Naive thymus-derived CD8-positive, alpha-beta T cell (primary cell): Measurements from ENCODE around the gene UCK2. TPM values are rescaled to one million over a fixed set of nuclear protein-coding genes. Genes with fewer than 3 reads are reported as not detected.
A peak's percentile ranks its signal among the peaks of the same experiment; 100 is the strongest.

Experiments used
- ATAC-seq, 2 donors: fragments of 150-1000 bp; cut with Tn5 transposase in 1 of 2; sonication (Bioruptor Pico), chemical (Tn5 transposase) in 1 of 2; 1 replicate in 1 of 2; 2 replicates in 1 of 2; pipeline ENCODE4 v1.10.0; 2021; ENCODE audit warnings: mild to moderate bottlenecking in 2 of 2, moderate library complexity in 2 of 2
- POLR2A ChIA-PET: fragments of 350-600 bp; sonication (Branson Sonifier 250); formaldehyde crosslinking; loops from one replicate; lab custom pipeline; 2021; ENCODE audit warnings: antibody characterized with exemption; lab: Charles Lee
- DNase-seq, 10 donors: peaks; one replicate each; pipeline versions ENCODE4 v3.0.0 to v3.0.0-alpha.2; 2020 to 2022
- H3K27ac Mint-ChIP-seq, 10 donors: one replicate each; pipeline ENCODE4 v1.8.0; 2020 to 2022; ENCODE audit warnings: mild to moderate bottlenecking in 10 of 10, mixed read lengths in 10 of 10, moderate library complexity in 4 of 10, inconsistent platforms in 1 of 10
- H3K27me3 Mint-ChIP-seq, 5 donors: one replicate each; pipeline ENCODE4 v1.8.0; 2021 to 2022; ENCODE audit warnings: mixed read lengths in 5 of 5
- H3K36me3 Mint-ChIP-seq, 3 donors: one replicate each; pipeline ENCODE4 v1.8.0; 2020 to 2022; ENCODE audit warnings: mixed read lengths in 3 of 3, mild to moderate bottlenecking in 2 of 3, inconsistent platforms in 1 of 3
- H3K4me1 Mint-ChIP-seq, 4 donors: one replicate each; pipeline ENCODE4 v1.8.0; 2021 to 2022; ENCODE audit warnings: mixed read lengths in 4 of 4
- H3K4me3 Mint-ChIP-seq, 10 donors: one replicate each; pipeline ENCODE4 v1.8.0; 2020 to 2022; ENCODE audit warnings: mild to moderate bottlenecking in 10 of 10, mixed read lengths in 10 of 10, moderate library complexity in 6 of 10, inconsistent platforms in 1 of 10
- H3K9me3 Mint-ChIP-seq, 9 donors: one replicate each; pipeline ENCODE4 v1.8.0; 2020 to 2022; ENCODE audit warnings: mixed read lengths in 9 of 9, mild to moderate bottlenecking in 3 of 9, inconsistent platforms in 1 of 9, moderate library complexity in 1 of 9
- polyA plus RNA-seq, 3 donors: library from polyadenylated mRNA; unstranded; fragments of 300-500 nt; fragmentation: Illumina TruSeq; gene quantifications; one replicate each; pipeline ENCODE4 v1.2.3, GENCODE V29; 2021
- total RNA-seq, 8 experiments: library from RNA in 2 of 8; stranded (reverse) in 2 of 8; gene quantifications; one replicate each; pipeline ENCODE4 v1.2.3 and lab custom pipeline; 2021 to 2026

The UCK2 gene
- total and polyA plus RNA-seq, 5 experiments from 2014 or later, result 1.1 to 5.3 (median 2.3) TPM

DNA sequence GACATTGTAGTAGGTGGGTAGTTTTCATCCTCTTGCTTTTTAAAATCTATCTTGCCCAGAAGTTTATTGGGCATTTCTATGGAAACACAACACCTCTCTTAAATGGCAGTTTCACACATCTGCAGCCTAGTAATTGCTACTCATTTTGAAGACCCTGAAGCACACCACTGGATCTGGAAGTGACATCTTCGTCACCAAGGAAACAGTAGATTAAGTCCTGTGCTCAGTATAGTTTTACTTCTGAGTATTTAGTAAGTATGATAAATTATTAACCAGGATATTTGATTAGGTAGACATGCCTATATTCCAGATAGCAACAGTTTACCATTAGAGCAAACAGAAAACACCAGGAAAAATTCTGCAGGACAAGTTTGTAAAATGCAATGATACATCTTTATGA, 48.7 kb downstream of the UCK2 start:
- peaks cover 0 to 7% (median 0%) of the 10 kb centered on the region in 9 donors for H3K9me3 Mint-ChIP-seq
- POLR2A ChIA-PET, result no interaction called here
- no peak overlapping the region for H3K4me3 Mint-ChIP-seq
- peaks cover 20 to 62% (median 48%) of the 10 kb centered on the region in 4 donors for H3K4me1 Mint-ChIP-seq
- H3K27me3 Mint-ChIP-seq, result peaks cover 9 to 52% (median 16%) of the 10 kb centered on the region in 5 donors
- ATAC-seq (no peak), DNase-seq (no peak)
- peaks cover 2 to 17% (median 15%) of the 10 kb centered on the region in 3 donors for H3K36me3 Mint-ChIP-seq
- no peak overlapping the region for H3K27ac Mint-ChIP-seq

DNA sequence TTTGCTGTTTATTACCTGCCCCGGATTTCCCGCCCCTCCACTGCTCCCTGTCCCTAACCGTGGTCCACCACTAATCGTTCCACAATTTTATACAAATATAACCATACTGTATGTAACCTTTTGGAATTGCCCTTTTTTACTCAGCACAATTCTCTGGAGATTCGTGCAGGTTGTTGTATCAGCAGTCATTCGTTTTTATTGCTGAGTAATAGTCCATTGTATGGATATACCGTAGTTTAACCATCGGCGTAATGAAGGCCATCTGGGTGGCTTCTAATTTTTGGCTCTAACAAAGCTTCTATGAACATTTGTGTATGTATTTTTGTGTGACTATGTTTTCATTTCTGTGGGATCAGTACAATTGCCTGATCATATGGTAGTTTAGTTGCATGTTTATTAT, 50.0 kb downstream of the UCK2 start:
- ATAC-seq (no peak), DNase-seq (no peak)
- Mint-ChIP-seq H3K9me3 (peaks cover 0 to 7% (median 0%) of the 10 kb centered on the region in 9 donors), H3K36me3 (peaks cover 2 to 19% (median 17%) of the 10 kb centered on the region in 3 donors), H3K4me1 (peaks cover 15 to 53% (median 40%) of the 10 kb centered on the region in 4 donors), H3K4me3 (no peak overlapping the region), H3K27me3 (peaks cover 9 to 52% (median 16%) of the 10 kb centered on the region in 5 donors), H3K27ac (no peak overlapping the region)
- POLR2A ChIA-PET, result no interaction called here

DNA sequence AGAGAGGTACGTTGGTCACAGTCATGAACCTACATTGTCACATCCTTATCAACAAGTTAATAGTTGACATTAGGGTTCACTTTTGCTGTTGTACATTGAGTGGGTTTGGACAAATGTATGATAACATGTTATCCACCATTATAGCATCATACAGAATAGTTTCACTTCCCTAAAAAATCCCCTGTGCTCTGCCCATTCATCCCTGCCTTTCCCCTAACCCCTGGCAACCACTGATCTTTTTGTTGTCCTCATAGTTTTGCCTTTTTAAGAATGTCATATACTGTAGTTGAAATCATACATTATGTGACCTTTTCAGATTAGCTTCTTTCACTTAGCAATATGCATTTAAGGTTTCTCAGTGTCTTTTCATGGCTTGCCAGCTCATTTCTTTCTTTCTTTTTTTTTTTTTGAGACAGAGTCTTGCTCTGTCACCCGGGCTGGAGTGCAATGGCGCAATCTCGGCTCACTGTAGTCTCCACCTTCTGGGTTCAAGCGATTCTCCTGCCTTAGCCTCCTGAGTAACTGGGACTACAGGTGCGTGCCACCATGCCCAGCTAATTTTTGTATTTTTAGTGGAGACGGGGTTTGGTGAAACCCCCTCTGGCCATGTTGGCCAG, 50.6 kb downstream of the UCK2 start:
- POLR2A ChIA-PET, result no interaction called here
- Mint-ChIP-seq H3K4me1 (peaks cover 12 to 48% (median 34%) of the 10 kb centered on the region in 4 donors), H3K36me3 (peaks cover 2 to 19% (median 19%) of the 10 kb centered on the region in 3 donors), H3K9me3 (peaks cover 0 to 7% (median 0%) of the 10 kb centered on the region in 9 donors), H3K27me3 (peaks cover 9 to 52% (median 16%) of the 10 kb centered on the region in 5 donors), H3K27ac (peak overlapping the region in 1 of 10 donors; percentile 34), H3K4me3 (no peak overlapping the region)
- DNase-seq (no peak), ATAC-seq (no peak)

- Mint-ChIP-seq H3K27ac (peak overlapping the region in 2 of 10 donors; percentile 7 to 44), H3K36me3 (peaks cover 2 to 19% (median 19%) of the 10 kb centered on the region in 3 donors), H3K4me3 (no peak overlapping the region), H3K9me3 (peaks cover 0 to 7% (median 0%) of the 10 kb centered on the region in 9 donors), H3K27me3 (peaks cover 9 to 43% (median 16%) of the 10 kb centered on the region in 5 donors), H3K4me1 (peaks cover 9 to 33% (median 22%) of the 10 kb centered on the region in 4 donors)
- POLR2A ChIA-PET, result no interaction called here
- ATAC-seq, result no peak
- DNase-seq, result no peak
Observed at GRCh38 chr1:165879946-165880345, 52.5 kb downstream of the UCK2 start.

GRCh38 chr1:165880993-165881392, 53.6 kb downstream of the UCK2 start:
- POLR2A ChIA-PET, result no interaction called here
- DNase-seq (no peak), ATAC-seq (no peak)
- Mint-ChIP-seq H3K27ac (no peak overlapping the region), H3K27me3 (peaks cover 9 to 34% (median 12%) of the 10 kb centered on the region in 5 donors), H3K4me3 (no peak overlapping the region), H3K4me1 (peaks cover 2 to 24% (median 12%) of the 10 kb centered on the region in 4 donors), H3K9me3 (peaks cover 0 to 7% (median 0%) of the 10 kb centered on the region in 9 donors), H3K36me3 (peaks cover 2 to 19% (median 19%) of the 10 kb centered on the region in 3 donors)

DNA sequence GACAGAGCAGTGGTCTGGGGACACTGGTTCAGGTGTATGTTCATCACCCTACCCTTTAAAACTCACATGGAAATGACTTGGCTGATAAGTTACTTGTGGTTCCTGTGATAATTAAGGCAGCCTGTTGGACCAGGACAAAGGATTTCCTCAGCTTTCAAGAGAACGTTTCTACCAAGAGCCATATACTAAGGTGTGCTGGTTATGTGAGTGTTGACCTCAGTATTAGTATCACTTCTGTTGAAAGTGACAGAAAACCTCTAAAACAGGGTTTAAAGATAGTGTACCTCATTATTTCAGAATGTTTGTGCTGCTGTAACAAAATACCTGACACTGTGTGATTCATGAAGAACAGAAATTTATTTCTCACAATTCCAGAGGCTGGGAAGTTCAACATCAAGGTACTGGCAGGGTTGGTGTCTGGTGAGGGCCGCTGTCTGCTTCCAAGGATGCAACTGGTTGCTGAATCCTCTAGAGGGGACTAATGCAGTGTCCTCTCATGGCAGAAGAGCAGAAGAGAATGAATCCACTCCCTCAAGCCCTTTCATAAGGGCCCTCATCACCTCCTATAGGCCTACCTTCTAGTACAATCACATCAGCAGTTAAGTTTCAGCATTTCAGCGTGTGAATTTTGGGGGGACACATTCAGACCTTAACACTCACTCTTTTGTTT, 54.9 kb downstream of the UCK2 start:
- Mint-ChIP-seq H3K27me3 (peaks cover 3 to 20% (median 8%) of the 10 kb centered on the region in 5 donors), H3K4me3 (no peak overlapping the region), H3K36me3 (peaks cover 2 to 15% (median 14%) of the 10 kb centered on the region in 3 donors), H3K27ac (no peak overlapping the region), H3K9me3 (peaks cover 0 to 7% (median 0%) of the 10 kb centered on the region in 9 donors), H3K4me1 (peaks cover 2 to 18% (median 9%) of the 10 kb centered on the region in 4 donors)
- POLR2A ChIA-PET, result no interaction called here
- DNase-seq (no peak), ATAC-seq (no peak)

- no peak overlapping the region for H3K27ac Mint-ChIP-seq
- H3K4me3 Mint-ChIP-seq, result no peak overlapping the region
- H3K4me1 Mint-ChIP-seq, result peaks cover 2 to 14% (median 9%) of the 10 kb centered on the region in 4 donors
- no peak for DNase-seq
- POLR2A ChIA-PET, result no interaction called here
- H3K36me3 Mint-ChIP-seq, result peaks cover 2 to 8% (median 6%) of the 10 kb centered on the region in 3 donors
- ATAC-seq, result no peak
- H3K9me3 Mint-ChIP-seq, result peaks cover 0 to 4% (median 0%) of the 10 kb centered on the region in 9 donors
- H3K27me3 Mint-ChIP-seq, result peaks cover 1 to 13% (median 5%) of the 10 kb centered on the region in 5 donors
Observed at GRCh38 chr1:165883056-165883455, 55.6 kb downstream of the UCK2 start.

- H3K4me3 Mint-ChIP-seq, result no peak overlapping the region
- peaks cover 2 to 11% (median 9%) of the 10 kb centered on the region in 4 donors for H3K4me1 Mint-ChIP-seq
- DNase-seq (no peak), ATAC-seq (no peak)
- H3K27me3 Mint-ChIP-seq, result peaks cover 0 to 3% (median 1%) of the 10 kb centered on the region in 5 donors
- H3K27ac Mint-ChIP-seq, result no peak overlapping the region
- H3K9me3 Mint-ChIP-seq, result peaks cover 0 to 2% (median 0%) of the 10 kb centered on the region in 9 donors
- POLR2A ChIA-PET, result no interaction called here
- H3K36me3 Mint-ChIP-seq, result peaks cover 0 to 5% (median 1%) of the 10 kb centered on the region in 3 donors
Observed at GRCh38 chr1:165884009-165884689, 56.7 kb downstream of the UCK2 start.

DNA sequence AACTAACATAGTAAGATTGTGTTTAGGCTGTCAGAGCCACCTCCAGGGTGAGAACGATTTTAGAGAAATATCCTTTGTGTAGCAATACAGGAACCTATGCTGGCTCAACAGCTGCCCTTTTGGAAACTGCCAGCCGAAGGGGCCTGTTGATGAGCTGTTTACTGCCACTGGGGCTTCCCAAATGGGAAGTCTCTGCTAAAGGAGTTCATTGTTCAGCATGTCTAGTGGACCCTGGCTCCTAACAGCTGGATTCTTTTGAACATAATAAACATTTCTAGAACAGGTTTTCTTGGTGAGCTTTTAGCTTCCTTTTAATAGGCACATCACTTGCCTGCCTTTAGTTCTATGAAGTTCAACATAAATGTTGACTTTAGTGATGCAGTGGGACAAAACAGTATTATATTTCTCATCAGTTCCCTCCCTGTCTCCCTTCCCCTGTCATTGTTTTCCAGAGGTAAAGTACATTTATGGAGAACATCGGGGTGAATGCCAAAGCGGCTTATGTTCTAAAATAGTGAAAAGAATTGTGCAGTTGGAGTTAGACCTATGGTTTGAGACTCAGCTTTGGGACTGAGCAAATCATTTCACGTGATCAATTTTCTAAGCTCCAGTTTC, 57.4 kb downstream of the UCK2 start:
- H3K9me3 Mint-ChIP-seq, result no peaks in the 10 kb centered on the region
- no peak overlapping the region for H3K27ac Mint-ChIP-seq
- H3K27me3 Mint-ChIP-seq, result peaks cover 0 to 3% (median 0%) of the 10 kb centered on the region in 5 donors
- H3K36me3 Mint-ChIP-seq, result peaks cover 0 to 5% (median 1%) of the 10 kb centered on the region in 3 donors
- POLR2A ChIA-PET, result no interaction called here
- H3K4me1 Mint-ChIP-seq, result peaks cover 2 to 8% (median 5%) of the 10 kb centered on the region in 4 donors
- DNase-seq (no peak), ATAC-seq (no peak)
- no peak overlapping the region for H3K4me3 Mint-ChIP-seq

DNA sequence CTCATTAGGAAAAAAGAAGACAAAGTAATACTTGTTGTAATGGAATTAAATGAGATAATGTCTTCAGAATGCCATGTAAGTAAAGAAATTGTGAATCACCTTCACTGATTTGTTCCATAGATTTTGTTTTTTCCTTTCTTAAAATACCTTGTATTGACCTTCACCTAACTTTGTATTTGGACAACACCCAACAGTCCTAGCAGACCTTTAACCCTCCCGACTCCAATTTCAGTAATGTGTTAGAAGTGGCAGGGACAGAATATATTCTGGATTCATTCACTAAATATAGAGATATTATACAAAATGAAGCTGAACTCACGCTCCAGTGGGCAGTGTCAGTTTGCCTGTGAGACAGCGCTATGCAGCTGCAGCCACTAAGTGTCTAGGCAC, 57.9 kb downstream of the UCK2 start:
- H3K4me1 Mint-ChIP-seq, result peaks cover 0 to 3% (median 1%) of the 10 kb centered on the region in 4 donors
- no peak overlapping the region for H3K4me3 Mint-ChIP-seq
- peaks cover 0 to 3% (median 0%) of the 10 kb centered on the region in 5 donors for H3K27me3 Mint-ChIP-seq
- POLR2A ChIA-PET, result no interaction called here
- DNase-seq (no peak), ATAC-seq (no peak)
- H3K27ac Mint-ChIP-seq, result no peak overlapping the region
- peaks cover under 1 to 5% (median 1%) of the 10 kb centered on the region in 3 donors for H3K36me3 Mint-ChIP-seq
- no peaks in the 10 kb centered on the region for H3K9me3 Mint-ChIP-seq

- Mint-ChIP-seq H3K27ac (peak overlapping the region in 1 of 10 donors; percentile 33), H3K4me3 (no peak overlapping the region), H3K36me3 (peaks cover 1 to 6% (median 3%) of the 10 kb centered on the region in 3 donors), H3K27me3 (peaks cover 0 to 3% (median 0%) of the 10 kb centered on the region in 5 donors), H3K9me3 (no peaks in the 10 kb centered on the region), H3K4me1 (peaks cover 0 to 2% (median under 1%) of the 10 kb centered on the region in 4 donors)
- DNase-seq (no peak), ATAC-seq (no peak)
- POLR2A ChIA-PET, result no interaction called here
Observed at GRCh38 chr1:165886193-165886592, 58.8 kb downstream of the UCK2 start.

- Mint-ChIP-seq H3K9me3 (no peaks in the 10 kb centered on the region), H3K4me3 (no peak overlapping the region), H3K27ac (no peak overlapping the region), H3K27me3 (peaks cover 0 to 3% (median 0%) of the 10 kb centered on the region in 5 donors), H3K36me3 (peaks cover 0 to 8% (median 3%) of the 10 kb centered on the region in 3 donors), H3K4me1 (peaks cover 0 to 2% (median 0%) of the 10 kb centered on the region in 4 donors)
- POLR2A ChIA-PET, result no interaction called here
- ATAC-seq, result no peak
- DNase-seq, result no peak
Observed at GRCh38 chr1:165886983-165887382, 59.6 kb downstream of the UCK2 start.
